AG04450 (cell line): Measurements from ENCODE around the gene SLC4A4. TPM values are rescaled to one million over a fixed set of nuclear protein-coding genes. Genes with fewer than 3 reads are reported as not detected.

Source experiments
- CTCF ChIA-PET: fragments of 300-600, 350-600 bp; formaldehyde crosslinking; extraction: SDS; loops from one replicate; lab custom pipeline; 2022; ENCODE audit warnings: antibody characterized with exemption, inconsistent platforms; lab: Charles Lee
- POLR2A ChIA-PET: fragments of 350-600 bp; formaldehyde crosslinking; extraction: SDS; loops from one replicate; lab custom pipeline; 2021; ENCODE audit warnings: antibody characterized with exemption, inconsistent platforms; lab: Yijun Ruan, JAX
- DNase-seq: peaks from one replicate; pipeline ENCODE4 v3.0.0-alpha.2; 2011; ENCODE audit warnings: low read depth, low spot score
- H3K27ac ChIP-seq: one replicate; pipeline ENCODE4 v1.5.1; 2012; ENCODE audit warnings: low read depth, low read length, control low read depth
- H3K27me3 ChIP-seq: one replicate; pipeline ENCODE4 v1.6.0; 2012; ENCODE audit warnings: low read length; ENCODE audit not compliant: control insufficient read depth, insufficient read depth
- H3K4me3 ChIP-seq: 2 replicates; pipeline ENCODE4 v1.5.1; 2011; ENCODE audit warnings: mild to moderate bottlenecking, low read depth, low read length, control low read depth
- H3K9me3 ChIP-seq: 2 replicates; pipeline ENCODE4 v1.5.1; 2012; ENCODE audit warnings: low read length; ENCODE audit not compliant: control insufficient read depth, insufficient read depth
- polyA plus RNA-seq: library from polyadenylated mRNA; depleted of rRNA; stranded (reverse); fragments of >200 nt; gene quantifications from 2 replicates; pipeline ENCODE4 v1.2.3, GENCODE V29; 2011
- TF ChIP-seq, protein P1 (sequence below): IDR thresholded peaks from 2 replicates; pipeline ENCODE4 v1.5.1; 2011; ENCODE audit warnings: low read depth, low read length, control low read depth, inconsistent platforms

SLC4A4 gene
- polyA plus RNA-seq, 1 experiment: 17.5 TPM

- Histone ChIP-seq H3K27ac (no peak overlapping the region), H3K9me3 (no peaks in the 10 kb centered on the region), H3K27me3 (no peaks in the 10 kb centered on the region), H3K4me3 (no peak overlapping the region)
- CTCF ChIA-PET: no interaction called here
- DNase-seq: no peak
- TF ChIP-seq, protein P1, sequence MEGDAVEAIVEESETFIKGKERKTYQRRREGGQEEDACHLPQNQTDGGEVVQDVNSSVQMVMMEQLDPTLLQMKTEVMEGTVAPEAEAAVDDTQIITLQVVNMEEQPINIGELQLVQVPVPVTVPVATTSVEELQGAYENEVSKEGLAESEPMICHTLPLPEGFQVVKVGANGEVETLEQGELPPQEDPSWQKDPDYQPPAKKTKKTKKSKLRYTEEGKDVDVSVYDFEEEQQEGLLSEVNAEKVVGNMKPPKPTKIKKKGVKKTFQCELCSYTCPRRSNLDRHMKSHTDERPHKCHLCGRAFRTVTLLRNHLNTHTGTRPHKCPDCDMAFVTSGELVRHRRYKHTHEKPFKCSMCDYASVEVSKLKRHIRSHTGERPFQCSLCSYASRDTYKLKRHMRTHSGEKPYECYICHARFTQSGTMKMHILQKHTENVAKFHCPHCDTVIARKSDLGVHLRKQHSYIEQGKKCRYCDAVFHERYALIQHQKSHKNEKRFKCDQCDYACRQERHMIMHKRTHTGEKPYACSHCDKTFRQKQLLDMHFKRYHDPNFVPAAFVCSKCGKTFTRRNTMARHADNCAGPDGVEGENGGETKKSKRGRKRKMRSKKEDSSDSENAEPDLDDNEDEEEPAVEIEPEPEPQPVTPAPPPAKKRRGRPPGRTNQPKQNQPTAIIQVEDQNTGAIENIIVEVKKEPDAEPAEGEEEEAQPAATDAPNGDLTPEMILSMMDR: no peak
- POLR2A ChIA-PET: no interaction called here
These were observed 202.7 kb downstream of the SLC4A4 start for GRCh38 chr4:71541541-71541940.

GRCh38 chr4:71545168-71545567 is 206.3 kb downstream of the SLC4A4 start:
- Histone ChIP-seq H3K9me3 (no peaks in the 10 kb centered on the region), H3K27ac (no peak overlapping the region), H3K27me3 (no peaks in the 10 kb centered on the region), H3K4me3 (no peak overlapping the region)
- DNase-seq: no peak
- POLR2A ChIA-PET: no interaction called here
- CTCF ChIA-PET: no interaction called here
- TF ChIP-seq, protein P1: no peak

- ChIA-PET POLR2A (no interaction called here), CTCF (interaction anchor here (0.9 to 2.9 kb wide), 6 partner anchors 15 to 898 kb away, joined by 5 to 16 read pairs (median 7); no protein-coding TSS in a partner anchor)
- Histone ChIP-seq H3K9me3 (no peaks in the 10 kb centered on the region), H3K27me3 (no peaks in the 10 kb centered on the region), H3K4me3 (no peak overlapping the region), H3K27ac (no peak overlapping the region)
- TF ChIP-seq, protein P1: no peak
- DNase-seq: no peak
These were observed 210.8 kb downstream of the SLC4A4 start for GRCh38 chr4:71549516-71550160.

GRCh38 chr4:71550220-71551165 is 211.7 kb downstream of the SLC4A4 start:
- ChIA-PET POLR2A (no interaction called here), CTCF (interaction anchor here (0.5 to 2.9 kb wide), 12 partner anchors 11 to 899 kb away, joined by 3 to 16 read pairs (median 5); partner anchors contain the start of gene SLC4A4)
- Histone ChIP-seq H3K4me3 (no peak overlapping the region), H3K9me3 (no peaks in the 10 kb centered on the region), H3K27me3 (no peaks in the 10 kb centered on the region), H3K27ac (no peak overlapping the region)
- peak; percentile 37 for DNase-seq
- TF ChIP-seq, protein P1: peak; percentile 49
